H1 (cell line): ENCODE measurements around the gene ZC3H18. TPM values are rescaled to one million over a fixed set of nuclear protein-coding genes. Genes with fewer than 3 reads are reported as not detected.

Source experiments
- ASH2L ChIP-seq: fragments of 200-600, 300-600 bp; sonication (generic); IDR thresholded peaks from one replicate; pipeline ENCODE4 v1.7.1; 2017; ENCODE audit warnings: low read length
- FOSL1 ChIP-seq: IDR thresholded peaks from 2 replicates; pipeline ENCODE4 v1.6.1; 2011; ENCODE audit warnings: mild to moderate bottlenecking, low read depth, low read length, moderate library complexity; ENCODE audit not compliant: insufficient read depth
- JUND ChIP-seq: IDR thresholded peaks from 2 replicates; pipeline ENCODE4 v1.6.1; 2011; ENCODE audit warnings: mild to moderate bottlenecking, improper control_type of control experiment, low read length
- SIN3A ChIP-seq, 2 experiments: IDR thresholded peaks in 1 of 2; conservative IDR thresholded peaks in 1 of 2; 2 replicates each; pipeline ENCODE4 v1.6.1; 2011 to 2012; ENCODE audit warnings: low read length in 2 of 2, improper control_type of control experiment in 1 of 2, low read depth in 1 of 2, mild to moderate bottlenecking in 1 of 2
- SUZ12 ChIP-seq: fragments of 200-600 bp; sonication (generic); IDR thresholded peaks from 2 replicates; pipeline ENCODE4 v1.6.1; 2012; ENCODE audit warnings: mild to moderate bottlenecking, inconsistent platforms, low read length, moderate library complexity, mixed read lengths
- YY1 ChIP-seq: IDR thresholded peaks from 2 replicates; pipeline ENCODE4 v1.6.1; 2011; ENCODE audit warnings: low read depth, mild to moderate bottlenecking, low read length
- polyA plus RNA-seq, 7 experiments: library from polyadenylated mRNA; depleted of rRNA in 3 of 7; stranded (reverse) in 5 of 7; unstranded in 2 of 7; fragments of >200 nt in 5 of 7; fragments of 200-250 nt in 2 of 7; gene quantifications; 1 replicate in 5 of 7; 2 replicates in 1 of 7; 4 replicates in 1 of 7; pipeline versions ENCODE4 v1.2.1 to v1.2.3, GENCODE V29; 2011 to 2013; ENCODE audit warnings: missing spikeins in 2 of 7, mixed read lengths in 2 of 7
- total RNA-seq: library from RNA; stranded (reverse); fragmentation: NEBNext Ultra II Directional; extraction: Animal tissue kit (Norgen Biotek cat#: 25700); gene quantifications from 2 replicates; pipeline ENCODE4 v1.2.1, GENCODE V29; 2021
- TF ChIP-seq, protein P1 (sequence below): fragments of 300-600 bp; sonication (generic); IDR thresholded peaks from 2 replicates; pipeline ENCODE4 v1.7.1; 2012; ENCODE audit warnings: low read length, moderate library complexity, mild to moderate bottlenecking, inconsistent platforms; ENCODE audit not compliant: insufficient replicate concordance
- TF ChIP-seq, protein P2 (sequence below): IDR thresholded peaks from 2 replicates; pipeline ENCODE4 v1.6.1; 2011; ENCODE audit warnings: low read depth, mild to moderate bottlenecking, low read length; ENCODE audit not compliant: insufficient read depth

The ZC3H18 gene
- total and polyA plus RNA-seq, 2 of the 8 experiments (the other 6 are each of a cell fraction or from before 2014, with no cell fraction given): 12.1 to 73.2 TPM

DNA sequence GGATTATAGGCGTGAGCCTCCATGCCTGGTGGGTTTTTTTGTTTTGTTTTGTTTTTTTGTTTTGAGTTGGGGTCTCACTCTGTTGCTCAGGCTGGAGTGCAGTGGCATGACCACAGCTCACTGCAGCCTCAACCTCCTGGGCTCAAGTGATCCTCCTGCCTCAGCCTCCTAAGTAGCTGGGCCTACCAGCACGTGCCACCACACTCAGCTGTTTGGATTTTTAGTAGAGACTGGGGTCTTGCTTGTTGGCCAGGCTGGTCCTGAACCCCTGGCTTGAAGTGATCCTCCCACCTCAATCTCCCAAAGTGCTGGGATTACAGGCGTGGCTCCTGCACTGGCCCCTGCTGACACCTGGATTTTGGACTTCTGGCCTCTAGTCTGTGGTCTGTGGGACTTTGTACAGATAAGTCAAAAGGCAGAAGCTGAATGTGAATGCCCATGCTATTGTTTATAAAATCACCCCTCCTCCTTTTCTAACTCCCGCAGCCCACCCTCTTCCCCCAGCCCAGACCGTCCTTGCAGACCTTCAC, 110.4 kb downstream of the ZC3H18 start (continued):
- TF ChIP-seq, protein P1, sequence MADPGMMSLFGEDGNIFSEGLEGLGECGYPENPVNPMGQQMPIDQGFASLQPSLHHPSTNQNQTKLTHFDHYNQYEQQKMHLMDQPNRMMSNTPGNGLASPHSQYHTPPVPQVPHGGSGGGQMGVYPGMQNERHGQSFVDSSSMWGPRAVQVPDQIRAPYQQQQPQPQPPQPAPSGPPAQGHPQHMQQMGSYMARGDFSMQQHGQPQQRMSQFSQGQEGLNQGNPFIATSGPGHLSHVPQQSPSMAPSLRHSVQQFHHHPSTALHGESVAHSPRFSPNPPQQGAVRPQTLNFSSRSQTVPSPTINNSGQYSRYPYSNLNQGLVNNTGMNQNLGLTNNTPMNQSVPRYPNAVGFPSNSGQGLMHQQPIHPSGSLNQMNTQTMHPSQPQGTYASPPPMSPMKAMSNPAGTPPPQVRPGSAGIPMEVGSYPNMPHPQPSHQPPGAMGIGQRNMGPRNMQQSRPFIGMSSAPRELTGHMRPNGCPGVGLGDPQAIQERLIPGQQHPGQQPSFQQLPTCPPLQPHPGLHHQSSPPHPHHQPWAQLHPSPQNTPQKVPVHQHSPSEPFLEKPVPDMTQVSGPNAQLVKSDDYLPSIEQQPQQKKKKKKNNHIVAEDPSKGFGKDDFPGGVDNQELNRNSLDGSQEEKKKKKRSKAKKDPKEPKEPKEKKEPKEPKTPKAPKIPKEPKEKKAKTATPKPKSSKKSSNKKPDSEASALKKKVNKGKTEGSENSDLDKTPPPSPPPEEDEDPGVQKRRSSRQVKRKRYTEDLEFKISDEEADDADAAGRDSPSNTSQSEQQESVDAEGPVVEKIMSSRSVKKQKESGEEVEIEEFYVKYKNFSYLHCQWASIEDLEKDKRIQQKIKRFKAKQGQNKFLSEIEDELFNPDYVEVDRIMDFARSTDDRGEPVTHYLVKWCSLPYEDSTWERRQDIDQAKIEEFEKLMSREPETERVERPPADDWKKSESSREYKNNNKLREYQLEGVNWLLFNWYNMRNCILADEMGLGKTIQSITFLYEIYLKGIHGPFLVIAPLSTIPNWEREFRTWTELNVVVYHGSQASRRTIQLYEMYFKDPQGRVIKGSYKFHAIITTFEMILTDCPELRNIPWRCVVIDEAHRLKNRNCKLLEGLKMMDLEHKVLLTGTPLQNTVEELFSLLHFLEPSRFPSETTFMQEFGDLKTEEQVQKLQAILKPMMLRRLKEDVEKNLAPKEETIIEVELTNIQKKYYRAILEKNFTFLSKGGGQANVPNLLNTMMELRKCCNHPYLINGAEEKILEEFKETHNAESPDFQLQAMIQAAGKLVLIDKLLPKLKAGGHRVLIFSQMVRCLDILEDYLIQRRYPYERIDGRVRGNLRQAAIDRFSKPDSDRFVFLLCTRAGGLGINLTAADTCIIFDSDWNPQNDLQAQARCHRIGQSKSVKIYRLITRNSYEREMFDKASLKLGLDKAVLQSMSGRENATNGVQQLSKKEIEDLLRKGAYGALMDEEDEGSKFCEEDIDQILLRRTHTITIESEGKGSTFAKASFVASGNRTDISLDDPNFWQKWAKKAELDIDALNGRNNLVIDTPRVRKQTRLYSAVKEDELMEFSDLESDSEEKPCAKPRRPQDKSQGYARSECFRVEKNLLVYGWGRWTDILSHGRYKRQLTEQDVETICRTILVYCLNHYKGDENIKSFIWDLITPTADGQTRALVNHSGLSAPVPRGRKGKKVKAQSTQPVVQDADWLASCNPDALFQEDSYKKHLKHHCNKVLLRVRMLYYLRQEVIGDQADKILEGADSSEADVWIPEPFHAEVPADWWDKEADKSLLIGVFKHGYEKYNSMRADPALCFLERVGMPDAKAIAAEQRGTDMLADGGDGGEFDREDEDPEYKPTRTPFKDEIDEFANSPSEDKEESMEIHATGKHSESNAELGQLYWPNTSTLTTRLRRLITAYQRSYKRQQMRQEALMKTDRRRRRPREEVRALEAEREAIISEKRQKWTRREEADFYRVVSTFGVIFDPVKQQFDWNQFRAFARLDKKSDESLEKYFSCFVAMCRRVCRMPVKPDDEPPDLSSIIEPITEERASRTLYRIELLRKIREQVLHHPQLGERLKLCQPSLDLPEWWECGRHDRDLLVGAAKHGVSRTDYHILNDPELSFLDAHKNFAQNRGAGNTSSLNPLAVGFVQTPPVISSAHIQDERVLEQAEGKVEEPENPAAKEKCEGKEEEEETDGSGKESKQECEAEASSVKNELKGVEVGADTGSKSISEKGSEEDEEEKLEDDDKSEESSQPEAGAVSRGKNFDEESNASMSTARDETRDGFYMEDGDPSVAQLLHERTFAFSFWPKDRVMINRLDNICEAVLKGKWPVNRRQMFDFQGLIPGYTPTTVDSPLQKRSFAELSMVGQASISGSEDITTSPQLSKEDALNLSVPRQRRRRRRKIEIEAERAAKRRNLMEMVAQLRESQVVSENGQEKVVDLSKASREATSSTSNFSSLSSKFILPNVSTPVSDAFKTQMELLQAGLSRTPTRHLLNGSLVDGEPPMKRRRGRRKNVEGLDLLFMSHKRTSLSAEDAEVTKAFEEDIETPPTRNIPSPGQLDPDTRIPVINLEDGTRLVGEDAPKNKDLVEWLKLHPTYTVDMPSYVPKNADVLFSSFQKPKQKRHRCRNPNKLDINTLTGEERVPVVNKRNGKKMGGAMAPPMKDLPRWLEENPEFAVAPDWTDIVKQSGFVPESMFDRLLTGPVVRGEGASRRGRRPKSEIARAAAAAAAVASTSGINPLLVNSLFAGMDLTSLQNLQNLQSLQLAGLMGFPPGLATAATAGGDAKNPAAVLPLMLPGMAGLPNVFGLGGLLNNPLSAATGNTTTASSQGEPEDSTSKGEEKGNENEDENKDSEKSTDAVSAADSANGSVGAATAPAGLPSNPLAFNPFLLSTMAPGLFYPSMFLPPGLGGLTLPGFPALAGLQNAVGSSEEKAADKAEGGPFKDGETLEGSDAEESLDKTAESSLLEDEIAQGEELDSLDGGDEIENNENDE: no peak
- no peak for TF ChIP-seq SUZ12
- TF ChIP-seq SIN3A (conservative IDR thresholded peaks at IDR 0.05 in 1 of 2, IDR thresholded peaks at IDR 0.05 in 1 of 2; ENCODE audit: low read depth in 1 of 2, low read length in 2 of 2): no peak
- TF ChIP-seq JUND: no peak
- no peak for TF ChIP-seq YY1
- TF ChIP-seq, protein P2, sequence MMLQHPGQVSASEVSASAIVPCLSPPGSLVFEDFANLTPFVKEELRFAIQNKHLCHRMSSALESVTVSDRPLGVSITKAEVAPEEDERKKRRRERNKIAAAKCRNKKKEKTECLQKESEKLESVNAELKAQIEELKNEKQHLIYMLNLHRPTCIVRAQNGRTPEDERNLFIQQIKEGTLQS: no peak
- no peak for TF ChIP-seq ASH2L
- TF ChIP-seq FOSL1: no peak
- TF ChIP-seq, all 59 proteins: peak for 0
